GM21786 (cell line): ENCODE results near the gene SELENOK.

ENCODE experiments used
- ATAC-seq: cut with Tn5 transposase; IDR thresholded peaks from one replicate; pipeline ENCODE4 v1.9.1; 2021; ENCODE audit not compliant: unreplicated experiment

The SELENOK gene

GRCh38 chr3:53843195-53844177 lies 48.2 kb downstream of the SELENOK start:
- peak; percentile 59 for ATAC-seq

GRCh38 chr3:53842436-53843194 lies 49.0 kb downstream of the SELENOK start:
- no peak for ATAC-seq

GRCh38 chr3:53841296-53841695 lies 50.4 kb downstream of the SELENOK start:
- ATAC-seq, result no peak

- no peak for ATAC-seq
Measured at GRCh38 chr3:53837331-53837730, 54.3 kb downstream of the SELENOK start.

- ATAC-seq, result no peak
Measured at GRCh38 chr3:53836084-53836872, 55.4 kb downstream of the SELENOK start.

- ATAC-seq, result no peak
Measured at GRCh38 chr3:53835257-53835656, 56.4 kb downstream of the SELENOK start.

- no peak for ATAC-seq
Measured at GRCh38 chr3:53834429-53835095, 57.1 kb downstream of the SELENOK start.
